SK-N-SH (cell line): ENCODE results near the gene RAE1.

Experiments used
- CHD2 ChIP-seq: fragments of 150-350 bp; IDR thresholded peaks from 2 replicates; pipeline ENCODE4 v1.6.1; 2018; ENCODE audit warnings: low read length; ENCODE audit not compliant: partially characterized antibody
- CTCF ChIP-seq: fragments of 200-600 bp; sonication (generic); IDR thresholded peaks from 2 replicates; pipeline ENCODE4 v1.6.1; 2017; ENCODE audit warnings: antibody characterized with exemption, mild to moderate bottlenecking, moderate library complexity
- EP300 ChIP-seq, 2 experiments: IDR thresholded peaks; 2 replicates each; pipeline versions ENCODE4 v1.4.0 to v1.6.1; 2012; ENCODE audit warnings: borderline replicate concordance in 1 of 2, low read depth in 1 of 2, low read length in 1 of 2
- EZH2phosphoT487 ChIP-seq: fragments of 200-600 bp; sonication (generic); IDR thresholded peaks from 2 replicates; pipeline ENCODE4 v1.6.1; 2017; ENCODE audit warnings: low read depth, mixed run types, mild to moderate bottlenecking, antibody characterized with exemption, moderate library complexity, borderline replicate concordance
- JUND ChIP-seq: IDR thresholded peaks from 2 replicates; pipeline ENCODE4 v1.4.0; 2012
- MAX ChIP-seq: IDR thresholded peaks from 2 replicates; pipeline ENCODE4 v1.4.0; 2012; ENCODE audit warnings: low read depth
- POLR2AphosphoS5 ChIP-seq: IDR thresholded peaks from 2 replicates; pipeline ENCODE4 v1.6.1; 2012; ENCODE audit warnings: low read depth, low read length
- REST ChIP-seq: IDR thresholded peaks from 2 replicates; pipeline ENCODE4 v1.6.1; 2012; ENCODE audit warnings: mild to moderate bottlenecking, low read depth, low read length, moderate library complexity
- RFX5 ChIP-seq: IDR thresholded peaks from 2 replicates; pipeline ENCODE4 v1.6.1; 2012; ENCODE audit warnings: mild to moderate bottlenecking, improper control_type of control experiment, low read length
- TAF1 ChIP-seq: IDR thresholded peaks from 2 replicates; pipeline ENCODE4 v1.6.1; 2012; ENCODE audit warnings: low read depth, mild to moderate bottlenecking, low read length, moderate library complexity, borderline replicate concordance
- TEAD4 ChIP-seq: IDR thresholded peaks from 2 replicates; pipeline ENCODE4 v1.4.0; 2012; ENCODE audit warnings: mild to moderate bottlenecking, borderline replicate concordance; ENCODE audit not compliant: insufficient read depth
- USF2 ChIP-seq: fragments of 150-350 bp; IDR thresholded peaks from 2 replicates; pipeline ENCODE4 v1.6.1; 2017; ENCODE audit warnings: antibody characterized with exemption, low read length, low read depth, borderline replicate concordance
- ZBTB33 ChIP-seq: IDR thresholded peaks from 2 replicates; pipeline ENCODE4 v1.4.0; 2012; ENCODE audit warnings: low read depth, borderline replicate concordance

- TF ChIP-seq EZH2phosphoT487 (no peak), TAF1 (no peak), REST (no peak), RFX5 (no peak), POLR2AphosphoS5 (no peak), CTCF (no peak), MAX (no peak), ZBTB33 (no peak), TEAD4 (no peak), EP300 (IDR thresholded peaks at IDR 0.05; ENCODE audit: borderline replicate concordance in 1 of 2, low read depth in 1 of 2, low read length in 1 of 2) (no peak), USF2 (no peak), CHD2 (no peak), JUND (no peak)
Measured at GRCh38 chr20:57407541-57407956, 56.5 kb downstream of the RAE1 start.
